Effector memory CD8-positive, alpha-beta T cell (primary cell): Measurements from ENCODE around the gene MOB2.
"Not testable (repeated sequence)": the region's sequence is repeated elsewhere in the genome, so short reads cannot be mapped to it uniquely, and the experiment has no call there.

Experiments
- ATAC-seq: fragments of 150-1000 bp; cut with Tn5 transposase; replicated peaks from 2 replicates; pipeline ENCODE4 v1.10.0; 2021; ENCODE audit warnings: mild to moderate bottlenecking, moderate library complexity
- DNase-seq, 3 experiments: peaks; one replicate each; pipeline ENCODE4 v3.0.0; 2021
- H3K27ac Mint-ChIP-seq, 2 donors: one replicate each; pipeline ENCODE4 v1.8.0; 2022; ENCODE audit warnings: mild to moderate bottlenecking in 2 of 2, mixed read lengths in 2 of 2, moderate library complexity in 2 of 2
- H3K27me3 Mint-ChIP-seq, 2 donors: one replicate each; pipeline ENCODE4 v1.8.0; 2022; ENCODE audit warnings: mixed read lengths in 2 of 2
- H3K36me3 Mint-ChIP-seq: one replicate; pipeline ENCODE4 v1.8.0; 2022; ENCODE audit warnings: mild to moderate bottlenecking, moderate library complexity, mixed read lengths; ENCODE audit not compliant: insufficient read depth
- H3K4me1 Mint-ChIP-seq, 2 donors: one replicate each; pipeline ENCODE4 v1.8.0; 2022; ENCODE audit warnings: low read depth in 2 of 2, mixed read lengths in 2 of 2
- H3K4me3 Mint-ChIP-seq, 2 donors: one replicate each; pipeline ENCODE4 v1.8.0; 2022; ENCODE audit warnings: mild to moderate bottlenecking in 2 of 2, mixed read lengths in 2 of 2, moderate library complexity in 2 of 2
- H3K9me3 Mint-ChIP-seq, 2 donors: one replicate each; pipeline ENCODE4 v1.8.0; 2022; ENCODE audit warnings: mixed read lengths in 2 of 2

Gene MOB2

DNA sequence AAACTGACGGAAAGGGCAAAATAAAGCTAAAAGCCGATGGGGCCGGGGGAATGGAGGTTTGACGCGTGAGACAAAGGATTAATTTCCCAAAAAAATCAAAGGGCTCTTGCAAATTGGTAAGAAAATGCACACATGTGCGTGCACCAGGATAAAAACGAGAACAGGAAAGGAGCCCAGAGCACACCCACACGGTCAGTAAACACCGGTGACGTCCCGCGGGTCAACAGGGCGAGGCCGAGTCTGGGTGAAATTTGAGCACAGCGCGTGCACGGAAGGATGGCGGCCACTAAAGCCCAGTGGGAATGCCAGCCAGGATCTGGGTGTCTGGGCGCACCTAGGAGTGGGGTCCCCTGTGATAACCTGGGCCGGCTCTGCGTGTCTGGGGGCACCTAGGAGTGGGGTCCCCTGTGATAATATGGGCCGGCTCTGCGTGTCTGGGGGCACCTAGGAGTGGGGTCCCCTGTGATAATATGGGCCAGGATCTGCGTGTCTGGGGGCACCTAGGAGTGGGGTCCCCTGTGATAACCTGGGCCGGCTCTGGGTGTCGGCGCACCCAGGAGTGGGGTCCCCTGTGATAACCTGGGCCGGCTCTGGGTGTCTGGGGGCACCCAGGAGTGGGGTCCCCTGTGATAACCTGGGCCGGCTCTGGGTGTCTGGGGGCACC, 52.5 kb downstream of the MOB2 start:
- peaks cover 0 to 9% of the 10 kb centered on the region in 2 donors for H3K27me3 Mint-ChIP-seq
- H3K4me3 Mint-ChIP-seq: no peak overlapping the region

DNA sequence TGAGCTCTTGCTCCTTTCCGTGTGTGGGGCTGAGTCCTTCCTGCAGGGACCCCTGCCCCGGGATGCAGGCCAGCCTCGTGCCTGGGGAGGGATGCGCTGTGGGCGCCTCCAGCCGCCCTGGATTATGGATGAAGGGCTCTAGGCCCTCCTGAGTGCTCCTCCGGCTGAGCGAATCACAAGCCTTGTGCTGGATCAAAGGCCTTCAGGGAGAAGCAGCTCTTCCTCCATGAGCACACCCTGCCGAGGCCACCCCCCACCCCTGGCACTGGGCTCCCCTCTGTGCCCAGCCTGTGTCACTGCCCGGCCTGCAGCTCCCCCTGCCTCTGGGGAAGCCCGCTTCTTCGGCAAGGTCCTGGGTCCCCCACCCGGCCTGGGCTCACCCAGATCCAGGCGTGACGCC, 53.0 kb downstream of the MOB2 start:
- peaks cover 0 to 9% of the 10 kb centered on the region in 2 donors for H3K27me3 Mint-ChIP-seq
- H3K9me3 Mint-ChIP-seq: no peaks in the 10 kb centered on the region
- no peak overlapping the region for H3K27ac Mint-ChIP-seq
- ATAC-seq (no peak), DNase-seq (no peak)
- no peak overlapping the region for H3K4me3 Mint-ChIP-seq
- H3K36me3 Mint-ChIP-seq: peaks cover 3% of the 10 kb centered on the region
- H3K4me1 Mint-ChIP-seq: no peaks in the 10 kb centered on the region

More for the DNA sequence above, 52.5 kb downstream of the MOB2 start:
- ATAC-seq: no peak
- no peak overlapping the region for H3K27ac Mint-ChIP-seq
- peaks cover 3% of the 10 kb centered on the region for H3K36me3 Mint-ChIP-seq
- no peaks in the 10 kb centered on the region for H3K4me1 Mint-ChIP-seq
- DNase-seq: no peak
- no peaks in the 10 kb centered on the region for H3K9me3 Mint-ChIP-seq

GRCh38 chr11:1428762-1429316, 57.7 kb downstream of the MOB2 start:
- Mint-ChIP-seq H3K4me1 (no peaks in the 10 kb centered on the region), H3K36me3 (no peaks in the 10 kb centered on the region), H3K9me3 (no peaks in the 10 kb centered on the region), H3K27ac (no peak overlapping the region), H3K27me3 (peaks cover 0 to 10% of the 10 kb centered on the region in 2 donors), H3K4me3 (no peak overlapping the region)
- DNase-seq: no peak
- ATAC-seq: no peak

DNA sequence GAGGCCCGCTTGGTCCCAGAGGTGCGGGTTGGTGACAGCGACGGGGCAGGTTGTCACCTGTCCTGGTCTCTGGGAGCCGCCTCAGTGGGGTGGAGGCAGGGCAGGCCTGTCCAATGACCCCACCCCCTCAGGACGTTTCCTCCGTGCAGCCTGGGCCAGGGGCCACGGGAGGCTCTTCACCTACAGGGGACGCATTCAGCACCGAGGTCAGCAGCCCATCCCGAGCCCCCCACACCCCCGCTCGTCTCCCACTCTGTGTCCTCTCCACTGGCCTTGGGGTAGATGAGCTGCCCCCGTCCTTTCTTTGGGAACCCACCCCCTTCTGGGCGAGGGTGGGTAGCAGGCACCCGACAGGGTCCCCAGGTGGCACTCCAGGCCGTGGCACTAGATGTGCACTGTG, 61.1 kb downstream of the MOB2 start:
- peaks cover 0 to 17% of the 10 kb centered on the region in 2 donors for H3K27me3 Mint-ChIP-seq

GRCh38 chr11:1425006-1425405, 61.6 kb downstream of the MOB2 start:
- H3K27ac Mint-ChIP-seq: no peak overlapping the region
- H3K4me3 Mint-ChIP-seq: no peak overlapping the region
- H3K9me3 Mint-ChIP-seq: no peaks in the 10 kb centered on the region
- peaks cover 0 to 17% of the 10 kb centered on the region in 2 donors for H3K27me3 Mint-ChIP-seq
- ATAC-seq (no peak), DNase-seq (no peak)
- no peaks in the 10 kb centered on the region for H3K4me1 Mint-ChIP-seq
- no peaks in the 10 kb centered on the region for H3K36me3 Mint-ChIP-seq

More for the DNA sequence above, 61.1 kb downstream of the MOB2 start:
- H3K4me1 Mint-ChIP-seq: no peaks in the 10 kb centered on the region
- H3K27ac Mint-ChIP-seq: no peak overlapping the region
- H3K4me3 Mint-ChIP-seq: no peak overlapping the region
- no peaks in the 10 kb centered on the region for H3K9me3 Mint-ChIP-seq
- DNase-seq (no peak), ATAC-seq (no peak)
- no peaks in the 10 kb centered on the region for H3K36me3 Mint-ChIP-seq

GRCh38 chr11:1423406-1423805, 63.2 kb downstream of the MOB2 start:
- H3K9me3 Mint-ChIP-seq, H3K27ac Mint-ChIP-seq, ATAC-seq, H3K4me1 Mint-ChIP-seq, DNase-seq, H3K36me3 Mint-ChIP-seq, H3K4me3 Mint-ChIP-seq: not testable (repeated sequence)
- H3K27me3 Mint-ChIP-seq: peaks cover 0 to 17% of the 10 kb centered on the region in 2 donors

DNA sequence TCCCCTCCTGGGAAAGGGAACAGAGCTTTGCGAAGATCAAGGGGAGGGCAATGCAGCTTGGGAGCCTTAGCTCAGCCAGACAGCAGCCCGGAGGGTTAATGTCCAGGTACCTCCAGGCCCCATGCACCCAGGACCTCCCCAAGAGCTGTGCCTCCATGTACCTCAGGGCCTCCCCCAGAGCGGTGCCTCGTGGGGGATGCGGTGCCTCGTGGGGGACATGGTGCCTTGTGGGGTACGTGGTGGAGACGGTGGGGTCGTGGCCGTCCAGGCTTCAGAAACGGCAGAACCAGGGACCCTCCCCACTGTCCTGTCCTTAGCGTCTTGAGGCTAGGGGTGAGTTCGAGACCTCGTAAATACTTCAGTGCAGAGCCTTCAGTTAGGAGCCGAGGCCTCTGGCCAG, 63.6 kb downstream of the MOB2 start:
- Mint-ChIP-seq H3K4me1 (no peaks in the 10 kb centered on the region), H3K9me3 (peaks cover 0 to 3% of the 10 kb centered on the region in 2 donors), H3K27me3 (peaks cover 0 to 17% of the 10 kb centered on the region in 2 donors), H3K27ac (no peak overlapping the region), H3K4me3 (no peak overlapping the region), H3K36me3 (no peaks in the 10 kb centered on the region)
- ATAC-seq (no peak), DNase-seq (no peak)

DNA sequence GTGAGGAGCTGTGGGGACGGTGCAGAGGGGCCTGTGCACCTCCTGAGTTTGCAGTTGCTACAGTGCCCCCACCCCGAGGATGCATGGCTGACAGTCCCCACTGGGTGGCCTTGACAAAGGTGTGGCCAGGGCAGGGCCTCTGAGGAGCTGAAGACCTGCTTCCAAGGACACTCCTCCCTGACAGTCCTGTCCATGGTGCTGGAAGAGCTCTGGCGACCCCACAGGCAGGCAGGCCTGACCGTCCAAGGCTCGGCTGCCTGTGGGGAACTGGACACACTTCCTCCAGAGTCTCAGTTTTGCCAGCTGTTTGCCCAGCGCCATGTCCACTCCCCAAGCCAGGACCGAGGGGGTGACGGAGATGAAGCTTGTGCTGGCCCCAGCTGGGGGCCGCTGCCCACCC, 64.1 kb downstream of the MOB2 start:
- H3K4me1 Mint-ChIP-seq: no peaks in the 10 kb centered on the region
- ATAC-seq (no peak), DNase-seq (no peak)
- H3K4me3 Mint-ChIP-seq: no peak overlapping the region
- H3K36me3 Mint-ChIP-seq: no peaks in the 10 kb centered on the region
- H3K27ac Mint-ChIP-seq: no peak overlapping the region
- H3K27me3 Mint-ChIP-seq: peaks cover 0 to 17% of the 10 kb centered on the region in 2 donors
- peaks cover 0 to 3% of the 10 kb centered on the region in 2 donors for H3K9me3 Mint-ChIP-seq

GRCh38 chr11:1421291-1421690, 65.3 kb downstream of the MOB2 start:
- Mint-ChIP-seq H3K27me3 (peaks cover 0 to 13% of the 10 kb centered on the region in 2 donors), H3K27ac (no peak overlapping the region), H3K9me3 (peaks cover 0 to 3% of the 10 kb centered on the region in 2 donors), H3K4me3 (no peak overlapping the region), H3K4me1 (no peaks in the 10 kb centered on the region), H3K36me3 (no peaks in the 10 kb centered on the region)
- DNase-seq (no peak), ATAC-seq (no peak)

GRCh38 chr11:1419811-1420210, 66.8 kb downstream of the MOB2 start:
- H3K9me3 Mint-ChIP-seq: peaks cover 0 to 3% of the 10 kb centered on the region in 2 donors
- H3K27me3 Mint-ChIP-seq: peaks cover 0 to 8% of the 10 kb centered on the region in 2 donors
- H3K4me3 Mint-ChIP-seq: no peak overlapping the region
- H3K27ac Mint-ChIP-seq: no peak overlapping the region
- H3K36me3 Mint-ChIP-seq: no peaks in the 10 kb centered on the region
- no peaks in the 10 kb centered on the region for H3K4me1 Mint-ChIP-seq
- DNase-seq (no peak), ATAC-seq (no peak)
